ENCODE data around the gene LRRC61. TPM values are rescaled to one million over a fixed set of nuclear protein-coding genes. Genes with fewer than 3 reads are reported as not detected.

Gene LRRC61
- total RNA-seq, 2 donors from 2014 or later = 10.1 to 12.2 TPM

DNA sequence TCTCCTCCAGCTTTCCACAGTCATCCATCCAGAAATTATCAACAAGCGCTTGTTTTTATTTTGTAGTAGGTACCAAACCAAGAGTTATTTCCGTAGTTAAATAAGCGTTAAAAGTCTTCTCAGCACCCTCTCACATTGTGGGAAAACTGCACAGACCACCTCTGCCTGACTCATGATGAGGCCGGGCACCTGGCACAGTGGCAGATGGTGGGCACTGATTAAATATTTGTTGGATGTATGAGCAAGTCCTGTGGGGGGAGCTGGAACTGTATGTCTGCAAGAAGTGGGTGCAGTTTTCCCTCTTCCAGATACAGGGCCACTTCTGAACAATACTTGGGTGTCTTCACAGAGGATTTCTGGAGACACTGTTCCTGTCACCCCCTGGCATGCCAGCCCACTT lies 40.2 kb downstream of the LRRC61 start:
- DNase-seq = peak in 1 of 2 donors; percentile 20
- intact Hi-C loops (cut with DNase I, micrococcal nuclease) = no loop called here
- ATAC-seq = no peak

- intact Hi-C loops (cut with DNase I, micrococcal nuclease) = no loop called here
- no peak for ATAC-seq
- DNase-seq = peak in 1 of 2 donors; percentile 11
These were observed 40.7 kb downstream of the LRRC61 start for GRCh38 chr7:150363872-150364271.

DNA sequence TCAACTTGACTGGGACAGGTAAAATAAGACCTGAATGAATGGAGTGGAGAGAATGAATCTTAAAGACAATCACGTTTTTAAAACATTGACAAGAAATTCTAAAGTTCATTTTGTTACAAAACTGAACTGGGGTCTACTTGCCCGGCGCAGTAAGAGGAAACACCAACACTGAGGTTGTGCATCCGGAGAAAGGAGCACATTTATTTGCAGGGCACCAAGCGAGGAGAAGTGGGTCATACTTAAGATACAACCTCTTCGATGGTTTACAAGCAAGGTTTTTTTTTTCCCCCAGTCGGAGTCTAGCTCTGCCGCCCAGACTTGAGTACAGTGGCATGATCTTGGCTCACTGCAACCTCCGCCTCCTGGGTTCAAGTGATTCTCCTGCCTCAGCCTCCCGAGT lies 42.0 kb downstream of the LRRC61 start:
- DNase-seq = peak in 1 of 2 donors; percentile 13
- intact Hi-C loops (cut with DNase I, micrococcal nuclease) = no loop called here

DNA sequence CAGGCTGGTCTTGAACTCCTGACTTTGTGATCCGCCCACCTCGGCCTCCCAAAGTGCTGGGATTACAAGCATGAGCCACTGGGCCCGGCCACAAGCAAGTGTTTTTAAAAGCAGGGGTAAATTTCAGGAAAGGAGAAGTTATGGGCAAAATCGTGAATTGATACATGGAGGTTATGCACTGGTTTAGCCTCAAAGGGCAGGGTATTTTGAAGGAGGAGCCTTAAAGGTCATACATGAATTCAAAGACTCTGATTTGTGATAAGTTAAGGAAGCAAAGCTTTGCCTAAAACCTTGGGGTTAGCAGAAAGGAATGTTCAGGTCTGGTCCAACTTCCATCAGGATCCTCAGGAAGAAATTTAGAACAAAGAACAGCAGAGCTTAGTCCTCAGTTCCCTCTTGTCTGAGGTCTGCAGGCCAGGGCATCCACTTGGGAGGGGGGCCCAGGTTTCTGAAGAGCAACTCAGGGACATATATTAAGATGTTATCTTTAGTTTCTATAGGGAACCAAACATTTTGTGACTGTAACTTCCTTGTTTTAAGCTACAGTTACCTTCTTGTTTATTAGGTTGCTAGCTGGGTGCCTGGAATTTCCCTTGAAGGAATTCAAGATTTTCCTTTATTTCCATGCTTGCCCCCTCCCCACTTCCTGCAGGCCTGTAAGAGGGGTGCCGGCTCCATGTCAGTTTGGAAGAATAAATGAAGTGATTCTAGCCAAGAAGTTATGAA lies 42.7 kb downstream of the LRRC61 start:
- intact Hi-C loops (cut with DNase I, micrococcal nuclease) = no loop called here
- DNase-seq (peak in 1 of 2 donors; percentile 25), ATAC-seq (no peak)

More for the DNA sequence above, 42.0 kb downstream of the LRRC61 start:
- ATAC-seq = no peak

DNA sequence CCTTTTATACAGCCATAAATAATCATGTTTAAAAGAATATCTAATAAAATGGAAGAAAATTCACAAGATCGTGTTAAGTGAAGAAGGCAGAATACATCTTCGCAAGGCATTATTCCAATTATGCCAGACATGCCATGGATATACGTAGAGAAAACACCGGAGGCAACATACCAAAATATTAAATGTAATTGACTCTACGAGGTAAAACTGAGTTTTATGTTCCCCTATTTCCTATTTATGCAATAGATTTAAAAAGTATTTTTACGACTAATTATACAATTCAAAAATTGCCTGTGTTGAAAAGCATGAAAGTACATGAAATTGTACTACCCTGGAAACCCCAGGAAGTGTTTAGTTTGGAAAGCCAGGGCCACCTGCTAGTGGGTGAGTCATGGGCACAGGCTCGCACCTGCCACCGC lies 44.5 kb downstream of the LRRC61 start:
- DNase-seq (no peak), ATAC-seq (peak; percentile 55)
- intact Hi-C loops (cut with DNase I, micrococcal nuclease) = no loop called here

- ATAC-seq (peak; percentile 56), DNase-seq (peak; percentile 94)
- intact Hi-C loops (cut with DNase I, micrococcal nuclease) = no loop called here
These were observed 45.1 kb downstream of the LRRC61 start, which contains the start of gene REPIN1 for GRCh38 chr7:150368096-150368883. REPIN1 (plus strand) TSS chr7:150368822; CDS start chr7:150369712, 890 bp downstream.

GRCh38 chr7:150368884-150369747 lies 46.0 kb downstream of the LRRC61 start:
- ATAC-seq = peak; percentile 22
- intact Hi-C loops (cut with DNase I, micrococcal nuclease) = no loop called here
- peak; percentile 68 to 74 for DNase-seq

- ATAC-seq (peak; percentile 7), DNase-seq (peak in 1 of 2 donors; percentile 29)
- intact Hi-C loops (cut with DNase I, micrococcal nuclease) = no loop called here
These were observed 46.8 kb downstream of the LRRC61 start for GRCh38 chr7:150369748-150370501.

GRCh38 chr7:150370612-150371071 lies 47.5 kb downstream of the LRRC61 start:
- ATAC-seq = no peak
- intact Hi-C loops (cut with DNase I, micrococcal nuclease) = no loop called here
- DNase-seq = peak in 1 of 2 donors; percentile 31

DNA sequence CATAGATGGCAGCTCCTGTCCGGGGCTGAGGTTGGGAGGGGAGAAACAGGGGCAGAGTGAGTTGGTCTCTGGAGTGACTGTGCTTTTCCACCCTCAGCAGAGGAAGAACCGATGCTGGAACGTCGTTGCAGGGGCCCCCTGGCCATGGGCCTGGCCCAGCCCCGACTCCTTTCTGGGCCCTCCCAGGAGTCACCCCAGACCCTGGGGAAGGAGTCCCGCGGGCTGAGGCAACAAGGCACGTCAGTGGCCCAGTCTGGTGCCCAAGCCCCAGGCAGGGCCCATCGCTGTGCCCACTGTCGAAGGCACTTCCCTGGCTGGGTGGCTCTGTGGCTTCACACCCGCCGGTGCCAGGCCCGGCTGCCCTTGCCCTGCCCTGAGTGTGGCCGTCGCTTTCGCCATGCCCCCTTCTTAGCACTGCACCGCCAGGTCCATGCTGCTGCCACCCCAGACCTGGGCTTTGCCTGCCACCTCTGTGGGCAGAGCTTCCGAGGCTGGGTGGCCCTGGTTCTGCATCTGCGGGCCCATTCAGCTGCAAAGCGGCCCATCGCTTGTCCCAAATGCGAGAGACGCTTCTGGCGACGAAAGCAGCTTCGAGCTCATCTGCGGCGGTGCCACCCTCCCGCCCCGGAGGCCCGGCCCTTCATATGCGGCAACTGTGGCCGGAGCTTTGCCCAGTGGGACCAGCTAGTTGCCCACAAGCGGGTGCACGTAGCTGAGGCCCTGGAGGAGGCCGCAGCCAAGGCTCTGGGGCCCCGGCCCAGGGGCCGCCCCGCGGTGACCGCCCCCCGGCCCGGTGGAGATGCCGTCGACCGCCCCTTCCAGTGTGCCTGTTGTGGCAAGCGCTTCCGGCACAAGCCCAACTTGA lies 48.2 kb downstream of the LRRC61 start:
- intact Hi-C loops (cut with DNase I, micrococcal nuclease) = no loop called here
- ATAC-seq (no peak), DNase-seq (peak in 1 of 2 donors; percentile 28)

- intact Hi-C loops (cut with DNase I, micrococcal nuclease) = no loop called here
- DNase-seq (peak in 1 of 2 donors; percentile 50), ATAC-seq (peak; percentile 1)
These were observed 48.8 kb downstream of the LRRC61 start for GRCh38 chr7:150371996-150372270.

GRCh38 chr7:150372271-150373048 lies 49.3 kb downstream of the LRRC61 start:
- intact Hi-C loops (cut with DNase I, micrococcal nuclease) = no loop called here
- DNase-seq (peak; percentile 56 to 80), ATAC-seq (peak; percentile 40)

- peak; percentile 6 for ATAC-seq
- intact Hi-C loops (cut with DNase I, micrococcal nuclease) = no loop called here
- DNase-seq = peak; percentile 63 to 70
These were observed 50.1 kb downstream of the LRRC61 start for GRCh38 chr7:150373049-150373801.

DNA sequence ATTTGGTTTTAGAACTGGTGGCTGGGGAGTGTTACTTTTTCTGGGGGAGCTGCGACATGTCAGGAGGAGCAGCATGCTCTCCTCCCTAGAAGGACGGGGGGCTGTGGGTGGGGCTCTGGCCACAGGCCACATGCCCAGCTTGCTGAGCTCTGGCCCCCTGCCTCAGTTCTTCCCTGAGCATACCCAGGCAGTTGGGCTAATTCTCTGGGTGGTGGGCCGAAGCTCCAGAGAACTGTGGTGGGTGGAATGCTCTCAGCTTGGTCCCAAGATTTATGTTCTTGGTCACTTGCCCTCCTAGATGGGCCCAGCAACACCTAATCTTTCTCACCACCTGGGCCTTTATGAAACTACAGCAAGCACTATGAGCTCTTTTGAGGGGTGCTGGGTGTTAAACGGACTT lies 50.9 kb downstream of the LRRC61 start:
- DNase-seq = peak in 1 of 2 donors; percentile 25
- intact Hi-C loops (cut with DNase I, micrococcal nuclease) = no loop called here
- ATAC-seq = no peak

GRCh38 chr7:150374472-150374871 lies 51.3 kb downstream of the LRRC61 start:
- intact Hi-C loops (cut with DNase I, micrococcal nuclease) = no loop called here

More at GRCh38 chr7:150374472-150374871, 51.3 kb downstream of the LRRC61 start:
- DNase-seq = peak in 1 of 2 donors; percentile 19
- no peak for ATAC-seq
